RWPE1 (cell line): ENCODE results near the gene PRSS21.

Experiments
- CTCF ChIA-PET: fragments of 350-600 bp; sonication (Branson Sonifier 250); formaldehyde crosslinking; extraction: SDS; loops from one replicate; lab custom pipeline; 2021; lab: Yijun Ruan, JAX
- POLR2A ChIA-PET: fragments of 400-600 bp; formaldehyde crosslinking; extraction: SDS; loops from one replicate; lab custom pipeline; 2020; ENCODE audit warnings: antibody characterized with exemption; ENCODE audit not compliant: low non-redundant PET; lab: Yijun Ruan, JAX
- DNase-seq: peaks from one replicate; pipeline ENCODE4 v3.0.0; 2012; ENCODE audit warnings: low spot score
- H3K27ac ChIP-seq: fragments of 450-650 bp; 2 replicates; pipeline ENCODE4 v1.5.1; 2017
- TF ChIP-seq, protein P1 (sequence below): fragments of 450-650 bp; conservative IDR thresholded peaks from 2 replicates; pipeline ENCODE4 v1.5.1; 2017; ENCODE audit warnings: low read depth, mild to moderate bottlenecking

PRSS21 gene

GRCh38 chr16:2791174-2791573, 25.9 kb upstream of the PRSS21 start:
- CTCF ChIA-PET: no interaction called here
- no peak overlapping the region for H3K27ac ChIP-seq
- POLR2A ChIA-PET: interaction anchor here (2.1 kb wide), 1 partner anchor 13 kb away, joined by 11 read pairs; no protein-coding TSS in a partner anchor
- TF ChIP-seq, protein P1, sequence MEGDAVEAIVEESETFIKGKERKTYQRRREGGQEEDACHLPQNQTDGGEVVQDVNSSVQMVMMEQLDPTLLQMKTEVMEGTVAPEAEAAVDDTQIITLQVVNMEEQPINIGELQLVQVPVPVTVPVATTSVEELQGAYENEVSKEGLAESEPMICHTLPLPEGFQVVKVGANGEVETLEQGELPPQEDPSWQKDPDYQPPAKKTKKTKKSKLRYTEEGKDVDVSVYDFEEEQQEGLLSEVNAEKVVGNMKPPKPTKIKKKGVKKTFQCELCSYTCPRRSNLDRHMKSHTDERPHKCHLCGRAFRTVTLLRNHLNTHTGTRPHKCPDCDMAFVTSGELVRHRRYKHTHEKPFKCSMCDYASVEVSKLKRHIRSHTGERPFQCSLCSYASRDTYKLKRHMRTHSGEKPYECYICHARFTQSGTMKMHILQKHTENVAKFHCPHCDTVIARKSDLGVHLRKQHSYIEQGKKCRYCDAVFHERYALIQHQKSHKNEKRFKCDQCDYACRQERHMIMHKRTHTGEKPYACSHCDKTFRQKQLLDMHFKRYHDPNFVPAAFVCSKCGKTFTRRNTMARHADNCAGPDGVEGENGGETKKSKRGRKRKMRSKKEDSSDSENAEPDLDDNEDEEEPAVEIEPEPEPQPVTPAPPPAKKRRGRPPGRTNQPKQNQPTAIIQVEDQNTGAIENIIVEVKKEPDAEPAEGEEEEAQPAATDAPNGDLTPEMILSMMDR: no peak
- no peak for DNase-seq

DNA sequence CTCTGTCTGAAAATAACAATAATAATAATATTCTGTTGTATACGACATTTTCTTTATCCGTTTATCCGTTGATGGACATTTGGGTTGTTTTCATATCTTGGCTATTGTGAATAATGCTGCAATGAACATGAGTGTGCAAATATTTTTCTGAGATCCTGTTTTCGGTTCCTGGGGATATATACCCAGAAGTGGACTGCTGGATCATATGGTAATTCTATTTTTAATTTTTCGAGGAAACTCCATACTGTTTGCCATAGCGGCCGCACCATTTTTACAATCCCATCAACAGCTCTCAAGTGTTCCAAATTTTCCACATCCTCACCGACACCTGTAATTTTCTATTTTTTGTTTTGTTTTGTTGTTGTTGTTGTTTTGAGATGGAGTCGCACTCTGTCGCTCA, 24.1 kb upstream of the PRSS21 start:
- H3K27ac ChIP-seq: no peak overlapping the region
- TF ChIP-seq, protein P1: no peak
- ChIA-PET POLR2A (no interaction called here), CTCF (no interaction called here)
- DNase-seq: no peak

- ChIA-PET POLR2A (no interaction called here), CTCF (no interaction called here)
- DNase-seq: no peak
- TF ChIP-seq, protein P1: no peak
- peak overlapping the region; percentile 64 for H3K27ac ChIP-seq
These were observed 21.5 kb upstream of the PRSS21 start for GRCh38 chr16:2795395-2796143.

DNA sequence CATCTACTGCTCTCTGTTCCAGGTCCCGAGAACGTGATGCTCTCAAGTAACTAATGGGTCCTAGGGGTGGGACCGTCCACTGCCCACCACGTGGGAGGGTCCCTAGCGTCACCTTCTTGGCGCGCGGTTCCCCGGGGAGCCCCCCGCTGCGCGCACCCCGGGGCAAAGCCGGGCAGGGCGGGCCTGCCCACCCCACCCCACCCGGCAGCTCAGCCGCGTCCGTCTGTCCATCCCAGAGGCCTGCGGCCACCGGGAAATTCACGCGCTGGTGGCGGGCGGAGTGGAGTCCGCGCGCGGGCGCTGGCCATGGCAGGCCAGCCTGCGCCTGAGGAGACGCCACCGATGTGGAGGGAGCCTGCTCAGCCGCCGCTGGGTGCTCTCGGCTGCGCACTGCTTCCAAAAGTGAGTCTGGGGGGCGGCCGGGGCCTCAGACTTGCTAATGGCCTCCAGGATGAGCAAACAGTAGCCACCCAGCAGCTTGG, 18.3 kb upstream of the PRSS21 start:
- CTCF ChIA-PET: no interaction called here
- TF ChIP-seq, protein P1: no peak
- no peak overlapping the region for H3K27ac ChIP-seq
- POLR2A ChIA-PET: no interaction called here
- DNase-seq: no peak

GRCh38 chr16:2799205-2799858, 17.7 kb upstream of the PRSS21 start:
- TF ChIP-seq, protein P1: no peak
- no peak overlapping the region for H3K27ac ChIP-seq
- ChIA-PET POLR2A (no interaction called here), CTCF (no interaction called here)
- no peak for DNase-seq

DNA sequence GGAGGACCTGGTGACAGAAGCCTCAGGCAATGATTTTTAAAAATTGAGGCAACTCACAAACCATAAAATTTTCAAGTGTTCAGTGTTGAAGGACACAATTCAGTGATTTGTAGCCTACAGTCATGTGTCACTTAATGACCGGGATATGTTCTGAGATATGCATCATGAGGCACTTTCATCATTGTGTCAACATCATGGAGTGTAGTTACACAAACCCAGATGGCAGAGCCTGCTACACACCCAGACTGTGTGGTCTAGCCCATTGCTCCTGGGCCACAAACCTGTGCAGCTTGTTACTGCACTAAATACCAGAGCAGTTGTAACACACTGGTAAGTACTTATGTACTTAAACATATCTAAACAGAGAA, 17.2 kb upstream of the PRSS21 start:
- ChIA-PET CTCF (interaction anchor here (0.6 to 1.1 kb wide), 2 partner anchors 69 to 80 kb away, joined by 3 to 5 read pairs; no protein-coding TSS in a partner anchor), POLR2A (no interaction called here)
- TF ChIP-seq, protein P1: no peak
- no peak overlapping the region for H3K27ac ChIP-seq
- DNase-seq: no peak
